Measurements from ENCODE around the gene GALNT2. TPM values are rescaled to one million over a fixed set of nuclear protein-coding genes. Genes with fewer than 3 reads are reported as not detected.

Gene GALNT2
- total and polyA plus RNA-seq, 2 experiments from 2014 or later, result 17.8 to 48.3 TPM

DNA sequence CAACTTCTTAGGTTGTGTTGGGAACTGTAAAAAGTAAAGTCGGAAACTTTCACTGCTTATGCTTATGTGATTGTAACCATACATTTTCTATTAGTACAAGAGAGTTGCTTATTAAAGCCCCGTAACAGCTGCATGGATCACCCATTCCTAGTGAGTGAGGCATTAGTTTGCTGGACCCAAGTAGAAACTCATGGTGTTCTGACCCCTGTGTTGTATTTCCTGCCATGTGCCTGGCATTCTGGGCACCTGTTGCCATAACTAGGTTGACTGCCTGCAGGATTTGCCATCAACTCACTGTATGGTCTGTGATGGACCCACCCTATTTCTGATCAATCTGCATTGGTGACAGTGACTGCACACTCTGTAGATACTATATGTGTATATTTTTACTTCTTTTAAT, 186.1 kb downstream of the GALNT2 start:
- Histone ChIP-seq H2AFZ (no peak overlapping the region), H3K27me3 (ENCODE audit: insufficient read depth) (no peaks in the 10 kb centered on the region), H3F3A (replicated peaks; ENCODE audit: low read depth) (no peaks in the 10 kb centered on the region), H3K4me1 (ENCODE audit: insufficient read depth) (peaks cover 25% of the 10 kb centered on the region), H3K4me2 (no peak overlapping the region), H4K20me1 (replicated peaks; ENCODE audit: insufficient read depth) (no peaks in the 10 kb centered on the region), H3K79me2 (replicated peaks; ENCODE audit: insufficient read depth) (no peaks in the 10 kb centered on the region), H3K36me3 (ENCODE audit: insufficient read depth) (no peaks in the 10 kb centered on the region), H3K27ac (ENCODE audit: low read depth) (no peak overlapping the region), H3K4me3 (no peak overlapping the region), H3K9me2 (ENCODE audit: insufficient read depth) (peaks cover 6% of the 10 kb centered on the region)
- peaks cover 38% of the 10 kb centered on the region for H3K36me3 Mint-ChIP-seq (ENCODE audit: low read depth)
- TF ChIP-seq ZNF331 (CRISPR knock-in tag; IDR thresholded peaks at IDR 0.05; ENCODE audit: low read depth) (no peak), ZNF462 (CRISPR knock-in tag; IDR thresholded peaks at IDR 0.05) (no peak), ETS1 (IDR thresholded peaks at IDR 0.05) (no peak), NANOG (IDR thresholded peaks at IDR 0.05; ENCODE audit: borderline replicate concordance) (no peak), JUNB (IDR thresholded peaks at IDR 0.05; ENCODE audit: unreplicated experiment) (no peak), STAT1 (IDR thresholded peaks at IDR 0.05; ENCODE audit: unreplicated experiment) (no peak), EZH2 (IDR thresholded peaks at IDR 0.05; ENCODE audit: low read depth, unreplicated experiment) (no peak)
- TF ChIP-seq, protein P1, sequence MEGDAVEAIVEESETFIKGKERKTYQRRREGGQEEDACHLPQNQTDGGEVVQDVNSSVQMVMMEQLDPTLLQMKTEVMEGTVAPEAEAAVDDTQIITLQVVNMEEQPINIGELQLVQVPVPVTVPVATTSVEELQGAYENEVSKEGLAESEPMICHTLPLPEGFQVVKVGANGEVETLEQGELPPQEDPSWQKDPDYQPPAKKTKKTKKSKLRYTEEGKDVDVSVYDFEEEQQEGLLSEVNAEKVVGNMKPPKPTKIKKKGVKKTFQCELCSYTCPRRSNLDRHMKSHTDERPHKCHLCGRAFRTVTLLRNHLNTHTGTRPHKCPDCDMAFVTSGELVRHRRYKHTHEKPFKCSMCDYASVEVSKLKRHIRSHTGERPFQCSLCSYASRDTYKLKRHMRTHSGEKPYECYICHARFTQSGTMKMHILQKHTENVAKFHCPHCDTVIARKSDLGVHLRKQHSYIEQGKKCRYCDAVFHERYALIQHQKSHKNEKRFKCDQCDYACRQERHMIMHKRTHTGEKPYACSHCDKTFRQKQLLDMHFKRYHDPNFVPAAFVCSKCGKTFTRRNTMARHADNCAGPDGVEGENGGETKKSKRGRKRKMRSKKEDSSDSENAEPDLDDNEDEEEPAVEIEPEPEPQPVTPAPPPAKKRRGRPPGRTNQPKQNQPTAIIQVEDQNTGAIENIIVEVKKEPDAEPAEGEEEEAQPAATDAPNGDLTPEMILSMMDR (conservative IDR thresholded peaks at IDR 0.05; ENCODE audit: low read depth in 2 of 2), result no peak
- ATAC-seq, result no peak
- H3K9me3 Mint-ChIP-seq, result no peaks in the 10 kb centered on the region; the same call in 2 of the 3 replicates
- H3K4me3 Mint-ChIP-seq, result no peak overlapping the region
- DNase-seq (ENCODE audit: low spot score), result no peak
- H3K4me1 Mint-ChIP-seq, result peaks cover 36% of the 10 kb centered on the region
- H3K27me3 Mint-ChIP-seq (ENCODE audit: insufficient read depth, low read depth, poor library complexity), result peaks cover 6% of the 10 kb centered on the region
- no peak overlapping the region for H3K27ac Mint-ChIP-seq

All from GM23338 (cell line).